HEK293T (cell line): ENCODE measurements around the gene PITPNB.

Experiments
- BHLHE40 ChIP-seq: fragments of 450-650 bp; IDR thresholded peaks from 2 replicates; pipeline ENCODE4 v1.6.1; 2016; ENCODE audit warnings: mild to moderate bottlenecking, moderate library complexity, borderline replicate concordance
- CTBP1 ChIP-seq: fragments of 450-650 bp; IDR thresholded peaks from 2 replicates; pipeline ENCODE4 v1.6.1; 2016; ENCODE audit warnings: borderline replicate concordance
- FOXA1 ChIP-seq: fragments of 450-650 bp; IDR thresholded peaks from 2 replicates; pipeline ENCODE4 v1.6.1; 2016; ENCODE audit warnings: mild to moderate bottlenecking
- FOXK2 ChIP-seq: fragments of 450-650 bp; IDR thresholded peaks from 2 replicates; pipeline ENCODE4 v1.6.1; 2016; ENCODE audit warnings: mild to moderate bottlenecking
- FOXM1 ChIP-seq: fragments of 450-650 bp; IDR thresholded peaks from 2 replicates; pipeline ENCODE4 v1.6.1; 2017; ENCODE audit warnings: mild to moderate bottlenecking, borderline replicate concordance
- HDGF ChIP-seq: fragments of 450-650 bp; IDR thresholded peaks from 2 replicates; pipeline ENCODE4 v1.6.1; 2017; ENCODE audit warnings: antibody characterized with exemption, borderline replicate concordance
- L3MBTL2 ChIP-seq: fragments of 450-650 bp; conservative IDR thresholded peaks from 2 replicates; pipeline ENCODE4 v1.6.1; 2016; ENCODE audit warnings: mild to moderate bottlenecking
- LEF1 ChIP-seq: fragments of 450-650 bp; IDR thresholded peaks from 2 replicates; pipeline ENCODE4 v1.6.1; 2017; ENCODE audit warnings: mild to moderate bottlenecking, borderline replicate concordance
- NFRKB ChIP-seq: fragments of 450-650 bp; IDR thresholded peaks from 2 replicates; pipeline ENCODE4 v1.6.1; 2016; ENCODE audit warnings: mild to moderate bottlenecking, moderate library complexity
- PKNOX1 ChIP-seq: fragments of 450-650 bp; IDR thresholded peaks from 2 replicates; pipeline ENCODE4 v1.6.1; 2016
- SP1 ChIP-seq: fragments of 450-650 bp; IDR thresholded peaks from 2 replicates; pipeline ENCODE4 v1.6.1; 2017
- TARDBP ChIP-seq: fragments of 450-650 bp; IDR thresholded peaks from 2 replicates; pipeline ENCODE4 v1.6.1; 2016
- ZNF384 ChIP-seq: fragments of 450-650 bp; IDR thresholded peaks from 2 replicates; pipeline ENCODE4 v1.6.1; 2016

DNA sequence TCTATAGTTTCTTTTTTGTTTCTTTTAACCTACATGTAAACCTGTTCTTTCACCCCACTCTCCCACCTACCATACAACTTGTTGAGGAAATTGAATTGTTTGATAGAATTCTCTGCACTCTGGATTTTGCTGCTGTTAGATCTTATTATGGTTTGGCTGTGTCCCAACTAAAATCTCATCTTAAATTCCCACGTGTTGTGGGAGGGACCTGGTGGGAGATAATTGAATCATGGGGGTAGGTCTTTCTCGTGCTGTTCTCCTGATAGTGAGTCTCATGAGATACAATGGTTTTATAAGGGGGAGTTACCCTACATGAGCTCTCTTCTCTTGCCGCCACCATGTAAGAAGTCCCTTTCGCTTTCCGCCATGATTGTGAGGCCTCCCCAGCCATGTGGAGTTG is 15.0 kb upstream of the PITPNB start:
- TF ChIP-seq ZNF384 (no peak), HDGF (no peak), FOXK2 (no peak), NFRKB (no peak), BHLHE40 (no peak), PKNOX1 (no peak), LEF1 (no peak), SP1 (no peak), FOXM1 (no peak), FOXA1 (no peak), CTBP1 (no peak), L3MBTL2 (no peak), TARDBP (no peak)
